Heart right ventricle (tissue), 16 donors: ENCODE data around the gene ENPP1. TPM values are rescaled to one million over a fixed set of nuclear protein-coding genes. Genes with fewer than 3 reads are reported as not detected.
A peak's percentile ranks its signal among the peaks of the same experiment; 100 is the strongest.

Source experiments
- ATAC-seq, 8 donors: fragments of 200-7000 bp; cut with Tn5 transposase; one replicate each; pipeline ENCODE4 v1.9.1; 2020; ENCODE audit warnings: mild to moderate bottlenecking in 8 of 8, moderate library complexity in 8 of 8, moderate number of reproducible peaks in 1 of 8
- DNase-seq, 2 donors: peaks; one replicate each; pipeline ENCODE4 v3.0.0-alpha.2; 2020
- H3K27ac ChIP-seq, 10 donors: fragments of 200-600 bp; sonication (generic) in 2 of 10; one replicate each; pipeline versions ENCODE4 v1.5.0 to v1.8.0; 2020 to 2022; ENCODE audit warnings: mild to moderate bottlenecking in 3 of 10
- H3K27me3 ChIP-seq, 7 donors: fragments of 200-600 bp; one replicate each; pipeline ENCODE4 v1.8.0; 2021 to 2022; ENCODE audit warnings: mild to moderate bottlenecking in 2 of 7
- H3K36me3 ChIP-seq, 9 donors: fragments of 200-600 bp; sonication (generic) in 1 of 9; one replicate each; pipeline versions ENCODE4 v1.5.0 to v1.8.0; 2020 to 2022; ENCODE audit warnings: mild to moderate bottlenecking in 2 of 9
- H3K4me1 ChIP-seq, 9 donors: fragments of 200-600 bp; sonication (generic) in 1 of 9; one replicate each; pipeline versions ENCODE4 v1.5.0 to v1.8.0; 2020 to 2022; ENCODE audit warnings: mild to moderate bottlenecking in 4 of 9
- H3K4me3 ChIP-seq, 10 donors: fragments of 200-600 bp; sonication (generic) in 2 of 10; one replicate each; pipeline versions ENCODE4 v1.5.0 to v1.8.0; 2020 to 2022; ENCODE audit warnings: mild to moderate bottlenecking in 7 of 10, moderate library complexity in 2 of 10
- H3K9me3 ChIP-seq, 11 donors: fragments of 200-600 bp in 10 of 11; sonication (generic) in 2 of 11; one replicate each; pipeline versions ENCODE4 v1.5.0 to v1.8.0; 2013 to 2022; ENCODE audit warnings: mild to moderate bottlenecking in 2 of 11, control low read depth in 1 of 11, moderate library complexity in 1 of 11
- WGBS, 2 donors: extraction: QIAGEN DNeasy Blood & Tissue Kit; methylation state at CpG; one replicate each; pipeline ENCODE4 v1.1.7; 2013; ENCODE audit warnings: inconsistent platforms in 1 of 2; 5-methylcytosine and 5-hydroxymethylcytosine counted together
- intact Hi-C, 10 donors: fragments of 100-400 bp; cut with DNase I; formaldehyde crosslinking; loops; one replicate each; pipeline versions ENCODE4 v1.11.1 to v1.14.2; 2022
- polyA plus RNA-seq, 2 donors: library from polyadenylated mRNA; stranded (reverse); fragments of 200-250 nt; gene quantifications; one replicate each; pipeline ENCODE4 v1.2.3, GENCODE V29; 2013
- total RNA-seq, 10 donors: library from RNA; stranded (reverse); fragmentation: NEBNext Ultra II Directional in 3 of 10; extraction: Animal tissue kit (Norgen Biotek cat#: 25700) in 3 of 10; gene quantifications; one replicate each; pipeline versions ENCODE4 v1.2.1 to v1.2.4, GENCODE V29; 2021 to 2023
- TF ChIP-seq, protein P1 (sequence below), 9 donors: fragments of 200-600 bp; sonication (generic) in 2 of 9; IDR thresholded peaks; one replicate each; pipeline versions ENCODE4 v1.5.0 to v1.8.0; 2021 to 2022; ENCODE audit warnings: antibody characterized with exemption in 9 of 9, mild to moderate bottlenecking in 5 of 9, moderate library complexity in 1 of 9
- donor health status: Arrhythmogenic right ventricular cardiomyopathy.
- donor health status: ischemic (EF 13 %, LVEDD 7.1; RV severe dilation, severe dysfunction).
- donor health status: healthy with polysubstance abuse.
- donor health status: DM: no; HTN: yes; CAD: no.
- donor health status: DM: no; HTN: no; CAD: no.
- donor health status: ischemic (EF 25% LVEDD 6.9; RV normal size, moderate dysfunction).
- donor health status: ischemic (EF 25% LVEDD 5.7; RV mildly dilated, moderate dysfunction).
- donor health status: healthy.
- donor health status: DM: yes; HTN: yes; CAD: no.
- donor health status: Ischemic cardiomyopathy.
- donor health status: ischemic (EF 35%, LVEDD 5.7; RV mildly dilated, moderate dysfunction).
- donor health status: nonischemic (EF 11% LVEDD 7.7; RV severe dilation, severe dysfunction).
- donor health status: DM: yes; HTN: yes; CAD: no.
- donor health status: PGD.
- donor health status: ischemic (EF 29% LVEDD 5.4; RV normal size, mild dysfunction).
- donor health status: nonischemic (EF 23%, LVEDD 6.1; RV moderate dilation, normal function).

Gene ENPP1
- total and polyA plus RNA-seq, 12 donors: 0.45 to 3.2 (median 2.1) TPM

DNA sequence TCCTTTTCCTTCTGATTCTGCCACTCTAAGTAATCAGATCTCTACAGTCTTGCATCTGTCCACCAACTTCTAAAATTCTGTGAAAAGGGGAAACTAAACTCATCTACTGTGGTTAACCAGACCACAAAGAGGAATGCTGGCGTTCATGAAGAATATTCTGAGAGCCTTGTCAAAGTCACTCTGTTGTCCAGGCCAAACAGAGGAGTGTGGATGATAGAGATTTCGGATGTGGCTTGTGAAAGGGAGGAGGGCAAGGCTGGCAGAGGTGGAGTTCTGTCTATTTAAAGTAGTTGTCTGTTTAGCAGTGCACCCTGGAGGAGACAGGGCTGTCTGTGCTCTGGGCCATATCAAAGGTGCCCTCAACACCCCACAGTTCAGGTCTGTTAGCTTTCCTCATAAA is 109.5 kb downstream of the ENPP1 start:
- intact Hi-C loops: loop anchor here in 5 of 10 donors (5.0 to 10.0 kb wide), 4 partner anchors 133 to 567 kb away; no protein-coding TSS in a partner anchor
- H3K4me3 ChIP-seq: no peak overlapping the region
- peaks cover 0 to 12% (median 0%) of the 10 kb centered on the region in 11 donors for H3K9me3 ChIP-seq
- 45 to 58% methylated on average over 2 of the region's 2 CpGs for WGBS, 2 donors
- DNase-seq (no peak), ATAC-seq (no peak)
- no peak overlapping the region for H3K27ac ChIP-seq
- H3K36me3 ChIP-seq: no peaks in the 10 kb centered on the region
- peaks cover 0 to 8% (median 0%) of the 10 kb centered on the region in 9 donors for H3K4me1 ChIP-seq
- TF ChIP-seq, protein P1, sequence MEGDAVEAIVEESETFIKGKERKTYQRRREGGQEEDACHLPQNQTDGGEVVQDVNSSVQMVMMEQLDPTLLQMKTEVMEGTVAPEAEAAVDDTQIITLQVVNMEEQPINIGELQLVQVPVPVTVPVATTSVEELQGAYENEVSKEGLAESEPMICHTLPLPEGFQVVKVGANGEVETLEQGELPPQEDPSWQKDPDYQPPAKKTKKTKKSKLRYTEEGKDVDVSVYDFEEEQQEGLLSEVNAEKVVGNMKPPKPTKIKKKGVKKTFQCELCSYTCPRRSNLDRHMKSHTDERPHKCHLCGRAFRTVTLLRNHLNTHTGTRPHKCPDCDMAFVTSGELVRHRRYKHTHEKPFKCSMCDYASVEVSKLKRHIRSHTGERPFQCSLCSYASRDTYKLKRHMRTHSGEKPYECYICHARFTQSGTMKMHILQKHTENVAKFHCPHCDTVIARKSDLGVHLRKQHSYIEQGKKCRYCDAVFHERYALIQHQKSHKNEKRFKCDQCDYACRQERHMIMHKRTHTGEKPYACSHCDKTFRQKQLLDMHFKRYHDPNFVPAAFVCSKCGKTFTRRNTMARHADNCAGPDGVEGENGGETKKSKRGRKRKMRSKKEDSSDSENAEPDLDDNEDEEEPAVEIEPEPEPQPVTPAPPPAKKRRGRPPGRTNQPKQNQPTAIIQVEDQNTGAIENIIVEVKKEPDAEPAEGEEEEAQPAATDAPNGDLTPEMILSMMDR (IDR thresholded peaks at IDR 0.05): no peak
- H3K27me3 ChIP-seq: peaks cover 0 to 27% (median 3%) of the 10 kb centered on the region in 7 donors

DNA sequence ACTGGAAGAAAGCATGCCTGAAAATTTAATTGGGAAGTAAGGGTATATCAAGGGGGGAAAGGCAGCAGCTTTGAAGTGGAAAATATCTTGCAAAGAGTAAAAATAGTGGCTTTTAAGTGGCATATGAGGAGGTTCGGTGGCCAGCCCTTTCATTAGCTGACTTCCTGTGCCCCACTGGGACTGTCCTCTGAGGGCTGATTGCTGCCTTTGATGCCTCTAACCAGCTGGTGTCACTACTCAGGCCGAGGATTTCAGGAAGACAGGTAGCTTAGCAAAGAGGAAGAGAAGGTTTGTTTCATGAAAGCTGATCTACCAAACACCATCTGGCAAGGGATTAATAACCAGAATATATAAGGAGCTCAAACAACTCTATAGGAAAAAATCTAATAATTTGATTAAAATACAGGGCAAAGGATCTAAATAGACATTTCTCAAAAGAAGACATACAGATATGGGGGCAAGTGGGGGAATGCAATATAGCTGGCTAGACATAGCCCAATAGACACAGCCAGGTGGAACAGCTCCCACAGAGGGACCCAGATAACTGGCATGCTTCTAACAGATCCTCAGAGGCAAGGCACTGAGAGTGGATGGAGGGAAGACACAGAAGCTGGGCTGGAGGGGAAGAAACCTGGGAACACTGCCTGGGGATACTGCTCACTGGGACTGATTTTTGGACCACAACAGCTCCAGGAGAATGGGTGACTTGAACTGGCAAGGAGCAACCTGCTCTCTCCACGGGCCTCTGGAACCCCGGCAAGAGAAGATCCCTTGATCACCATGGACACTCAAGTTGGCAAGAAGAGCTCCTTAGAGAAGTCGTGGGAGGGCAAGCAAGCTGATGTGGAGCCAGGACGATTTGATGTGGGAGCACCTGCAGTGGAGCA is 110.2 kb downstream of the ENPP1 start:
- 70 to 71% methylated on average over 6 of the region's 6 CpGs for WGBS, 2 donors
- Histone ChIP-seq H3K36me3 (no peaks in the 10 kb centered on the region), H3K9me3 (peaks cover 0 to 19% (median 1%) of the 10 kb centered on the region in 11 donors), H3K4me3 (no peak overlapping the region), H3K27ac (no peak overlapping the region), H3K4me1 (peaks cover 0 to 8% (median 0%) of the 10 kb centered on the region in 9 donors), H3K27me3 (peaks cover 0 to 23% (median 0%) of the 10 kb centered on the region in 7 donors)
- intact Hi-C loops: loop anchor here in 5 of 10 donors (5.0 to 10.0 kb wide), 4 partner anchors 133 to 567 kb away; no protein-coding TSS in a partner anchor
- TF ChIP-seq, protein P1 (IDR thresholded peaks at IDR 0.05): no peak
- DNase-seq: no peak
- ATAC-seq: no peak

DNA sequence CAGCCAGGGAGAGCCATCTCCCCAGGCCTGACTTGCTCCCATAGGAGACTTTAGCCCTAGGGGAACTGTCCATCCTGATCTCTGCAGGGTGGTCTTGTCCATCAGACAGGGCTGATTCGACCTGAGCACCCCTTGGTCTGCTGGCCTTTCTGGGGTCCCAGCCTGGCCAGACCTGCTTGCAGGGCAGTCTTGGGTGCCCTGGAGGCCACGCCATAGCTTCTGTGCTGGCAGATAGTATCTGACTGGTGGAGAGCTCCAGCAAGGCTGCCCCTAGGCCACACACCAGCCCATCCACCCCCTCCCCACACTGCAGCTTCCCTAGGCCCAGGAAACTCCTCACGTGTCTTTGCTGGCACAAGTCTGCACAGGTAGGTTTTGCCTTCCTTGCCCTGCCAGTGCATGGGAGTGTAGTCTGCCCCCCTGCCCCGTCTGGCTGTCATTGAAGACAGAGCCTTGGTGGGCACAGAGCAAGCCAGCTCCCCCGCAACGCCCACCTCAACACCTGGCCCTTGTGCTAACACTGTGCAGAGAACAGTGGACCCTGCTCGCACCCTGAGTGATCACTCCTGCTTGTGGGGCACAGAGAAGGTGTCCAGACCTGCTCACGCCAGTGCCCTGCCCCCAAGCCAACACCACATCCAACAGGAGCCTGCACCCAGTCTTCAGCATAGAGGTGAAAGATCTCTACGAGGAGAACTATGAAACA is 111.0 kb downstream of the ENPP1 start:
- TF ChIP-seq, protein P1 (IDR thresholded peaks at IDR 0.05): no peak
- Histone ChIP-seq H3K27me3 (peaks cover 0 to 15% (median 0%) of the 10 kb centered on the region in 7 donors), H3K9me3 (peaks cover 0 to 27% (median 4%) of the 10 kb centered on the region in 11 donors), H3K27ac (no peak overlapping the region), H3K36me3 (no peaks in the 10 kb centered on the region), H3K4me3 (no peak overlapping the region), H3K4me1 (peaks cover 0 to 8% (median 0%) of the 10 kb centered on the region in 9 donors)
- peak in 2 of 8 donors; percentile 17 to 23 for ATAC-seq
- intact Hi-C loops: loop anchor here in 5 of 10 donors (5.0 to 10.0 kb wide), 4 partner anchors 134 to 566 kb away; no protein-coding TSS in a partner anchor
- no peak for DNase-seq
- WGBS, 2 donors: 86 to 88% methylated on average over 9 of the region's 9 CpGs

DNA sequence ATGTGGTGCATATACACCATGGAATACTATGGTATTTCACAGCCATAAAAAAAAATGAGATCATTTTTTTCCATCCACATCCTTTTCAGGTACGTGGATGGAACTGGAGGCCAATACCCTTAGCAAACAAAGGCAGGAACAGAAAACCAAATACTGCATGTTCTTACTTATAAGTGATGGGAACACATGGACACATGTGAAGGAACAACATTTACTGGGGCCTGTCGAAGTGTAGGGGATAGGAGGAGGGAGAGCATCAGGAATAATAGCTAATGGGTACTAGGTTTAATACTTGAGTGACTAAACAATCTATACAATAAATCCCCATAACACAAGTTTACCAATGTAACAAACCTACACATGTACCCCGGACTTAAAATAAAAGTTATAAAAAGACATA is 112.8 kb downstream of the ENPP1 start:
- TF ChIP-seq, protein P1 (IDR thresholded peaks at IDR 0.05): no peak
- H3K4me1 ChIP-seq: peaks cover 0 to 8% (median 0%) of the 10 kb centered on the region in 9 donors
- peaks cover 0 to 30% (median 4%) of the 10 kb centered on the region in 11 donors for H3K9me3 ChIP-seq
- H3K36me3 ChIP-seq: no peaks in the 10 kb centered on the region
- H3K27me3 ChIP-seq: peaks cover 0 to 7% (median 0%) of the 10 kb centered on the region in 7 donors
- intact Hi-C loops: loop anchor here in 9 of 10 donors (5.0 to 10.0 kb wide), 6 partner anchors 242 to 564 kb away; no protein-coding TSS in a partner anchor
- no peak for ATAC-seq
- no peak for DNase-seq
- H3K27ac ChIP-seq: no peak overlapping the region
- no peak overlapping the region for H3K4me3 ChIP-seq
- 75 to 78% methylated on average over 3 of the region's 3 CpGs for WGBS, 2 donors
